Activated naive CD4-positive, alpha-beta T cell (primary cell): ENCODE measurements around the gene LAMC3.
"Not testable (repeated sequence)": the region's sequence is repeated elsewhere in the genome, so short reads cannot be mapped to it uniquely, and the experiment has no call there.

ENCODE experiments used
- DNase-seq, 4 experiments: peaks; one replicate each; lab custom pipeline; 2025; lab: John Stamatoyannopoulos, UW

LAMC3 gene

DNA sequence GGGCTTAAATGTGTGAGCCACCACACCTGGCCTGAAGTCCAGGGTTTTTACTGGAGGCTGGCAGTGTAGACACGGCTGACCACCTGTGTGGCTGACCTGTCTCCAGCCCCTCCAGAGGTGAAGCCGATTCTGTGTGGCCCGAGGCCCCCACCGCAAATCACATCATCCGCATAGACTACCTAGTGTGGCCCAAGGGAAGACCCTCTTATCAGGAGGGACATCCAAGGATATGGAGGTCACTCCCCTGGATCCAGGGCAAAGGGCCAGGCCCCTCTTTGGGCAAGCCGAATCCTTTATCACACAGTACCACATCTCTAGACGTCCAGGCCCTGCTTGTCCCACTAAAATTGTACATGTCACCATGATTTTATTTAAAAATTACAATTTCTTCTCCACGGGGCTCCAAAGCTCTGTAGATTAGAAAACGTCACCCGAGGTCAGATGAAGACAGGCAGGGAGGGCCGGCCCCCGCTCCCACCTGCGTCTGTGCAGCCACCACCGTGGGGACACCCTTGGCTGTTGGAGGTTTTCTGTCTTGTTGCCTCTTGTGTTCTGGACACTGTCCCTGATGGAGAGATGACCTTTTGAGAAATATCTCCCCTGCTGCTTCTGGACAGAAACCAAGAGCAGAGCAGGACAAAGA lies 20.1 kb downstream of the LAMC3 start:
- DNase-seq = no peak

DNA sequence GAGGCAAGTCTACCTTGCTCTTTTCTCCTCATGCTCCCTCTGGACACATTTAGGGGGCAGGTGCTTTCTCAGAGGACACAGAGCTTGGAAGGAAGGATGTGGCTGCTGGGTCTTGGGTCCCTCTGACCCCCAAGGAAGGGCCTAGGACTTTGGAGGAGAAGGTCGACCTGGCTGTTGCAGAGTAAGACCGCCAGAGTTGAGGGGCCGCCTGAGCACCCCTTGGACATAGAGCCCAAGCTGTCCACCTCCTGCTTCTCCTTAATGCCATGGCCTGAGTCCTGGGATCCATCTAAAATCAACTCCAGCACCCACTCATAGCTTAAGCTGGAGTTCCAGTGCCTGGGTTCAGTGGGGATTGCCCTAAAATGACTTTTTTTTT lies 20.6 kb downstream of the LAMC3 start:
- no peak for DNase-seq

DNA sequence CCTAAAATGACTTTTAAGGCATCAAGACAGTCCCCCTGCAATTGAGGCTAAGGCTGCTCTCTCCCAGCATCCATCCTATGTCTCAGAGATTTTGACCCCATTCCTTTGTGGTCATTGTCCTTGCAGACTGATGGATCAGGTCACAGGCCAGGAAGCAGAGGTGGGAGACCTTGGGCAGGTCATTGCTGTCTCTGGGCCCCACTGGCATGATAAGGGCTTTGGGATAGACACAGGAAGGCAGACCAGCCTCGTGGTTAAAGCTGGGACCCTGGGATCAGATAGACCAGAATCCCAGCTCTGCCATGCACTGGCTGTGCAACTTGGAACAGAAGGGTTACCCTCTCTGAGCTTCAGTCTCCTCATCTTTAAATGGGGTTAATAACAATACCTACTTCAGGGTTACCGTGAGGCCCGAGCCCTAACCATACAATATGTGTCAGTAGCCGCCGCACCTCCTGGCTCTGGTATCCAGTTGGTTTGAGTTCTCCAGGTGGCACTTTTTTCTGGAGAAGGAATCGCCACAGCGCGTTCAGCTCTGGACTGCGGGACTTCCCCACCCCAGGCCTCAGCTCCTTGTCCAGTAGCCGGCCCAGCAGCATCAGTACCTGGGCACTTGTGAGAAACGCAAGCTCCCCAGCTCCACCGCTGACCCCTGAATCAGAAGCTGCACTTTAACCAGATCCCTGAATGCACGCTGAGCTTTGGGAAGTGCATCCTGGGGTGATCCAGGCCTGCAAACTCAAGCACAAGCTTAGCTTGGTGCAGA lies 21.4 kb downstream of the LAMC3 start:
- DNase-seq = no peak

DNA sequence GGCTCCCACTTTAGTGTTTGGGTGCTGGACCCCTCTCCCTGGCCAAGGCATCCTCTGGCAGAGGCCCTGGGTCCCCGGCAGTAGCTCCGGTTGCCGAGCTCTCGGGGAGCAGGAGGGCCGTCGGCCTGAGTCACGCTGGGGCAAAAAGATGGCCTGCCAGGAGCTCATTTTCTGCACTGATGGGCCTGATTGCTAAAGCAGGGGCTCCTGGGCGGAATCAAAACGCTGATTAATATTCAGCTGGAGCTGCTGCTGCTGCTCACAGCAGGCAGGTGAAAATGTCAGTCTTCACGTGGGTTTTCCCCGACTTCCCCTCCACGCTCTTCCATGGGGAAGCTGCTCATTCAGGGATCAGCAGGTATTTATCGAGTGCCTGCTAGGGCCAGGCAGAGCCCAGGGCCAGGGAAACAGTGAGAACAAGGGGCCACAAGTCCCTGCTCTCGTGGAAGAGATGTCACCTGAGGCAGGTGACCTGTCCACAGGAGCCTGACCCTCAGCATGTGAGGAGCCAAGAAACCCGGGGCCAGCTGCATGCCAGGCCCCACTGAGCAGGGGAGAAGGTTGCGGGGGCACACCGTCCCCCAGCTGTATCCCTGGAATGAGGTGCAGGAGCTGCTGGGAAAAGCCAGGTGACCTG lies 22.1 kb downstream of the LAMC3 start:
- DNase-seq = no peak

DNA sequence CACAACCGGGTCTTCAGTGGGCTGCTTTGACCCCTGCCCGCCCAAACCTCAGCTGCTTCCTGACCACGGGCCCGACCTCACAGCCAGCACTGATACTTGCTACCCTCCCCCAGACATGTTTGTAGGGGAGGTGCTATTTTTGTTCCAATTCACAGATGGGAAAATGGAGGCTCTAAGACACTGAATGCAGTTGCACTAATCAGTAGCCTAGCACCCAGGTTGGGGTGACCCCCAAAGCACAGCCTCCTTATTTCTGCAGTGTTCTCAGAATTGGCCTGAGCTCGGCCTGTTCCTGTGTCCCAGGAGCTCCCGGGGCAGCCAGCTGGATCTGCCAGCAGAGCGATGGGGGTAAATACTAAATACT lies 22.6 kb downstream of the LAMC3 start:
- no peak for DNase-seq

DNA sequence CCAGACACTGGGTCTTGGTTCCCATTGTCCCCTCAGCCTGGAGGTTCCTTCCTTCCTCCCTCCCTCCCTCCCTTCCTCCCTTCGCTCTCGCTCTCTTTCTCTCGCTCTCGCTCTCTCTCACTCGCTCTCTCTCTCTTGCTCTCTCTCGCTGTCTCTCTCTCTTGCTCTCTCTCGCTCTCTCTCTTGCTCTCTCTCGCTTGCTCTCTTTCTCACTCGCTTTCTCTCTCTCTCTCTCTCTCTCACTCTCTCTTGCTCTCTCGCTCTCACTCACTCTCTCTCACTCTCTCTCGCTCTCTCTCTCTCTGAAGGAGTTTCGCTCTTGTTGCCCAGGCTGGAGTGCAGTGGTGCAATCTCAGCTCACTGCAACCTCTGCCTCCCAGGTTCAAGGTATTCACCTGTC lies 23.4 kb downstream of the LAMC3 start:
- DNase-seq = no peak

DNA sequence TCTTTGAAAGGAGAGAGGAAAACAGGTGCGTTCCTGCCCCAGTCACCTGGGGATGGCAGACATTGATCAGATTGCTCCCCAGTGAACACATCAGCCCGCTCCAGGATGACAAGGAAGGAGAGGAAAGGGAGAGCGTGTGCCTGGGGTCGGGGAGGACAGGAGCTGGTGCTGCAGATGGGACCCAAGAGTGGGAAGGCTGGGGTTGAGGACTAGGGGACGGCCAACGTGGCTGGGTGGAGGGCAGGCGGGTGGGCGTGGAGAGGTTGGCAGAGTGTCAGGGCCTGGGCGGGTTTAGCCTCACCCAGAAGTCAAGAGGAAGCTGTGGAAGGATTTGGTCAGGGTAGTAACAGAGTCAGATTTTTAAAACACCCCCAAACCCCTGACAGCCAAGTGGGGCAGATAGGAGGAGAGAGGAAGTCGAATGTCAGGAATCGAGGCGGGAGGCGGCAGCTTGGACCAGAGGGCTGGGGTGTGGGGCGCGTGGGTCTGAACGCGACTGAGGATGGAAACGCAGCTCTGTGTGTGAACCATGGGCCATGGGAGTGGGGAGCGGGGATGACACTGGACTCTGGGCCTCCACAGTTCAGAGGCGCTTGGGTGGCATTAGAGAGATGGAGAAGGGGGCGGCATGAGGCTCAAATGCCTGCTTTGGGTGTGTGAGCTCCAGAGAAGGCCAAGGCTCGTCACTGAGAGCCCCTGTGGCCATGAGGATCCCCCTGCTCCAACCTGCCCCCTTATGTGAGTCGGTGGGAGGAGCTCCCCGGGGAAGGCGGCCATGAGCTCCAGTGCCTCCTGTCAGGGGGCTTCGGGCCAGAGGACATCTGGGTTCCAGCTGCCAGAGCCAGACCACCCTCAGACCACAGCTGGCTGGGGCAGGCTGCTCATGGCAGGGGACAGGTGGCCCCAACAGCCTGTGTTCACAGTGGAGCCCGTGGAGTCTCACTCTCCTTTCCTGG lies 24.6 kb downstream of the LAMC3 start:
- no peak for DNase-seq

DNA sequence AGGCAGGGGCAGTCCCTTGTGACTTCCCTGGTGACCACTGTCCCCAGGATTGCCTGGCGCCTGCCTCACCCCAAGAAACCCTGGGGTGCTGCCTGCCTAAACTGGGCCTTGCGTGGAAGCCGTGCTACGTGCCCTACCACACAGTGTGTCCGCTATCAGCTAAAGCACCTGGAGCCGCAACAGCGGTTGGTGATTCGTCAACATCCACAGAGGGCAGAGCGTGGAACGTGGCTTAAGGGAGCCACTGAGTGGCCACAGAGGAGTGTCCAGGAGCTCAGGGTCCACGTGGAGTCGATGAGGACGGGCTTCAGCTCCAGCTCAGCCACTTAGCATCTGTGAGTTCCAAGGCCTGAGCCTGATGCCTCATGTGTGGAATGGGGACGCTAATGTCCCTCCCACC lies 25.3 kb downstream of the LAMC3 start:
- DNase-seq = no peak

DNA sequence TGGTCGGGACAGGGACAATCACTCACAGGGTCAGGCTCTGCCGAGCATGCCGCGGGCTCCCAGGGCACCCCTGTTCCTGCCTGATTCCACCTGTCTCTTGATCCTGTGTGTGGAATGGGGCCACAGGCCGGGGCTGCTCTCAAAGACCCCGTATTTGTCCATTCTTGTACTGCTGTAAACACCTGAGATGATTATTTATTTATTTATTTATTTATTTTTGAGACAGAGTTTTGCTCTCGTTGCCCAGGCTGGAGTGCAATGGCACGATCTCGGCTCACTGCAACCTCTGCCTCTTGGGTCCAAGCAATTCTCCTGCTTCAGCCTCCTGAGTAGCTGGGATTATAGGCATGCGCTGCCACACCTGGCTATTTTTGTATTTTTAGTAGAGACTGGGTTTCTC lies 25.8 kb downstream of the LAMC3 start:
- DNase-seq = not testable (repeated sequence)

DNA sequence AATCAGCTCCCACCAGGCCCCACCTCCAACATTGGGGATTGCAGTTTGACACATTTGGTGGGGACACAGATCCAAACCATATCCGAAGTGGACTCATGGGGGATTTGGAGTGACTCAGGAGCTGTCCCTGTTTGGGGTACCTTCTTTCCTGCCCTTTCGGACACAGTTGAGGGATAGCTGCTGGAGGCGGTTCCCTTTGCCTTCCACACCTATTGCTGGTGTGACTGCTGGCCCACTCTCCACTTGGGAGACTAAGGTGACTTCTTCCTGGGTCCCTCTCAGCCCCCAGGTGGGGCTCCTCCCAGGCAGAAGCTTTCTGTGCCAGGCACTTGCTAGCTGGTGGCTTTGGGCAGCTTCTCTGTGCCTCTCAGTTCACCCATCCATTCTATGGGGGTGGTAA lies 26.6 kb downstream of the LAMC3 start:
- no peak for DNase-seq

DNA sequence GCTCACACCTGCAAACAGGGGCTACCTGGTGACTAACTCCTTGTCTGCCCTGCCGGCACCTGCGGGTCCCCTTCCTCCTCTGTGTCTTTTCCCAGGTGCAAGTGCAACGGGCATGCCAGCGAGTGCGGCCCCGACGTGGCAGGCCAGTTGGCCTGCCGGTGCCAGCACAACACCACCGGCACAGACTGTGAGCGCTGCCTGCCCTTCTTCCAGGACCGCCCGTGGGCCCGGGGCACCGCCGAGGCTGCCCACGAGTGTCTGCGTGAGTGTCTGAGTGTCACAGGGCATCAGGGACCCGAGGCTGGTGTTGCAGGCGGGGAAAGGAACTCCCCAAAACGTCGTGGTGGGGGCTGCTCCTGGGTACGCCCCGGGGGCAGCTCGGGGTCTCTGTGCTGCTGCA lies 27.1 kb downstream of the LAMC3 start:
- DNase-seq = no peak

DNA sequence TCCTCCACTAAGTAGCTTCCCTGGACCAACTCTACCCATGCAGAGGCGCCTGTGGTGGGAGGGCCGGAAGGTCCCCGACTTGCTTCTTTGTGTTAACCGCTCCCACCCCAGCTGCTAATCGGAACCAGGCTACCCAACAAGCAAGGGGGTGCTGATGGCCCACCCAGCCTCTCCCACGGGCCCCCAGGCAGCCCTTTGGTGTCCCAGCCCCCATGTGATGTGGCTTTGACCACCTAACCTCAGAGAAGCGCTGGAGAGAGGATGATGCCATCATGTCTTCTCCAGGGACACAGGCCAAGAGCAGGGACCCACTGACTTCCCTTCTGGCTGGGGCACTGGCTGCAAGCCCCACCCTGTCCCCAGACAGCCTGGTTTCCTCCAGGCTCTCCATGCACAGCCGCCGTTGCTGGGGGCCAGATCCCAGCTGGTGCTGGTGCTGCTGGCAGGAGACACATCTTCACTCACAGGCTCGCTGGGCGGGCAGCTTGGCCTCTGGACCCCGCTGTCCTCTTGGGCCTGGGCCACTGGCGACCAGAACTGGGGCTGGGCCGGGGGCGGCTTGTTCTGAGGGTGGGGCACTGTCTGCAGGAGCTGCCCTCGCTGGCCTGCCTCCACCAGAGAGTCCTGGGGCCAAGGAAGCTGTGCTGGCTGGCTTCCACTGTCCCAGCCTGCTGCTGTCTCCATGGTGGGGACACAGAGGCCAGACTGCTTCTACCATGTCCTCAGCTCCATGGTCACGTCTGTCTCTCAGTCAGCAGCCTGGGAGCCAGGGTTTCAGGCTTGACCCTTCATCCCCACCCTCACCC lies 27.8 kb downstream of the LAMC3 start:
- no peak for DNase-seq

DNA sequence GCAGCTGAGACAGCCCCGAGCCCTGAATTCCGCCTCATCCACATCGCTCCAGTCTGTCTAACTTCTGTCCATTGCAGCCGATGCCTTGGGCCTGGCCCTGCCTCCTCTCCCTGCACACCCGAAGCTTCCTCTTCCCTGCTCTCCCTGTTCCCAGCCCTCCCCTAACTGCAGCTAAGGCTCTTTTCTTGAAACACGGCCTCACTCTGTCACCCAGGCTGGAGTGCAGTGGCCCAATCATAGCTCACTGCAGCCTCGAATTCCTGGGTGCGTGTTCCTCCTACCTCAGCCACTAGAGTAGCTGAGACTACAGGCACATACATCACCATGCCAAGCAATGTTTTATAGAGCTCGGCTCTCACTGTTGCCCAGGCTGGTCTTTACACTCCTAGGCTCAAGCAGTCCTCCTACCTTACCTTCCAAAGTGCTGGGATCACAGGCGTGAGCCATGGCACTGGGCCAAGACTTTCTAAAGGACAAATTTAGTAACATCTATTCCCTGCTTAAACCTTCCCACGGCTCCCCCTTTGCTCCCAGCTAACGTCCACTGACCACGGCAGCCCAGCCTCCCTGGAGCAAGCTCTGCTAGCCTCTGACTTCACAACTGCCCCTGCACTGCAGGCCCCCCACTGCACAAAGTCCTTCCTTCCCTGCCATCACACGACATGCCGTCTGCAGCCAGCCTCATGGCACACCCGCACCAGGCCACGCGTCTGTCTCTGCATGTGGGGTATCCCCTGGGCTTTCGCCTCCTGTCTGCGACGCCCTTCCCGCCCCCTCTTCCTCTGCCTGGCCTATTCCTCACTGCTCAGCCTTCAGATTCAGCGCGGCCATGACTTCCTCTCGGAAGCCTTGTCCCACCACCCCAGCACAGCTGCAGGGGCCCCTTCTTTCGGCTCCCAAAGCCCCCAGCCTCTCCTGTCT lies 28.6 kb downstream of the LAMC3 start:
- DNase-seq = no peak

DNA sequence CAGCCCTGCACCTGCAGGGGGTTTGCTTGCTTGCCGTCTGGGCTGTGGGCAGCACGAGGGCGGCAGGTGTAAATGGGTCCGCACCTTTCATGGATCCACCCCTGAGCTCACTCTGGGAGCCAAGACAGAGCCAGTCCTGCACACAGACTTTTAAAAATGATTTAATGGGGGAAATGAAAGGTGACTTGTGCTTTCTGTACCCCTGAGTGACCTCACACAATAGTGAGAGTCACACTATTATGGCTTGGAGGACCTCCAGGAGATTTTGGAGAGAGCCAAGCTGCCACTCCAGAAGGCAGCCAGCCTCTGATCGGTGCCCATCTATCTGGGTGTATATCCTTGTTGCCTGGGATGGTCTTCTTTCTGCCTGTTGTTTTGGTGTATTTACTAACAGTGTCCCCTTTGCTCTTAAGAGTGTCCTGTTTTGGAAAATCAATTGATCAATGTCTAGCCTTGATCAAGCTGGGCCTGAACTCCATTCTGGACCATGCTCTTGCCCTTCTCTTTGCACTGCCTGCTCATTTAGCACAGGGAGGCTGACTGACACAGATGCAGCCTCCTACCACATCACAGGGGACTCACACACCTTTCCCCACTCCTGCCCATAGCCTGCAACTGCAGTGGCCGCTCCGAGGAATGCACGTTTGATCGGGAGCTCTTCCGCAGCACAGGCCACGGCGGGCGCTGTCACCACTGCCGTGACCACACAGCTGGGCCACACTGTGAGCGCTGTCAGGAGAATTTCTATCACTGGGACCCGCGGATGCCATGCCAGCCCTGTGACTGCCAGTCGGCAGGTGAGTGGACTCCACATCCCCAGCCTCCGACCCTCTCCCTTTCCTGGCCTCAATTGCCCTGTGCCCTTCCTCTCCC lies 29.5 kb downstream of the LAMC3 start:
- no peak for DNase-seq

DNA sequence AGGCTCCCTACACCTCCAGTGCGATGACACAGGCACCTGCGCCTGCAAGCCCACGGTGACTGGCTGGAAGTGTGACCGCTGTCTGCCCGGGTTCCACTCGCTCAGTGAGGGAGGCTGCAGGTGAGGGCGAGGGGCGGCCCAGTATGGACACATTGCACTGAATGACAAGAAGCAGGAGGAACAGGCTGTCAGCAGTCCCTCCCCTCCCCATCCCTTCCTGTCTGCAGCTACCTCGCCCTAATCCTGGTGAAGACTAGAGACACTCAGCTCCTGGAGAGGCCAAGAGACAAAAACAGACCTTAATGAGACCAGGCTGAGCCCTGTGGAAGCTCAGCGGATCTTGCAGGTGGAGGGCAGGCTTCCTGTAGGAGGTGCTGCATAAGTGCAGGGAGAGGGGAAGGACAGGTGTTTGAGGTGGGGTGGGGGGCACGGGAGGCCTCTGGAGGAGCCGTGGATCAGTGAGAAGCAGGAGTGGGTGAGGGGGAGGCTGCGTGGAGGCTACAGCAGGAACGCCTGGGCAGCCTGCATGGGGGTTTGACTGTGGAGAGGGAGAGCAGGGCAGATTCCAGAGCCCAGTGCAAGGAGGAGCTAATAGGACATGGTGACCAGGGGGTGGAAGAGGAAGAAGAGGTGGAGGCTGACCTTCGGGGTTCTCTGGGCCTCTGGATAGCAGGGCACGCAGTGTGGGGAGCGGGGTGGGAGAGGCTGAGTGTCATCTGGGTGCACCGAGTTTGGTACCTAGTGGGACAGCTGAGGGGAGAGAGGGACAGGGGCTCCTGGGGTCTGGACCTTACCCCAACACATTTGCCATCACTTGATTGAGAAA lies 30.4 kb downstream of the LAMC3 start:
- no peak for DNase-seq

DNA sequence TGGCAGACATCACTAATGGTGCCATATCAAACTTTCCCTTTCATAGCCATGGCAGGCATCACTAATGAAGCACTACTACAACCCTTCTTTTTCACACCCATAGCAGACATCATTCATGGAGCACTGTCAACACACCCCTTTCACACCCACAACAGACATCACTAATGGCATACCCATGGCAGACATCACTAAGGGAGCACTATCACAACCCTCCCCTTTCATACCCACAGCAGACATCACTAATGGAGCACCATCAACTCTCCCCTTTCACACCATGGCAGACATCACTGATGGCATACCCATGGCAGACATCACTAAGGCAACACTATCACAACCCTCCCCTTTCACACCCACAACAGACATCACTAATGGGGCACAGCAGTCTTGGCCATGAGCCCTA lies 33.7 kb downstream of the LAMC3 start:
- DNase-seq = no peak

DNA sequence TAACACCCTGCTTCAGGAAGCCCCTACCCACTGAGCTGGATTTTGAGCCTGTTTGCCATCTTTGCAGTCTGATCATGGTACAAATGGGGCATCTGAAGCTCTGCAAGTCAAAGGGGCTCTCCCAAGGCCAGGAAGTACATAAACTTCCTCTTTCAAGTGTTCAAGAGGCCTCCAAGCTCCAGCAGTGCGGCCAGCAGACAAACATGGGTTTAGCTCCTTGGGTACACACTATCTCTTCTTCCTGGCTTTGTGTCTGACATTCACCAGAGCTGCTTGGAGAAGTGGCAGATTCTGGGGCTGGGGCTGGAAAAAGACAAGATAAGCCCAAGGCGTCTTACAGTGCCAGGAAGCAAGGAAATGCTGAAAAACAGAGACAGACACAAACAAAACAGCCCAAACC lies 34.1 kb downstream of the LAMC3 start:
- DNase-seq = no peak

DNA sequence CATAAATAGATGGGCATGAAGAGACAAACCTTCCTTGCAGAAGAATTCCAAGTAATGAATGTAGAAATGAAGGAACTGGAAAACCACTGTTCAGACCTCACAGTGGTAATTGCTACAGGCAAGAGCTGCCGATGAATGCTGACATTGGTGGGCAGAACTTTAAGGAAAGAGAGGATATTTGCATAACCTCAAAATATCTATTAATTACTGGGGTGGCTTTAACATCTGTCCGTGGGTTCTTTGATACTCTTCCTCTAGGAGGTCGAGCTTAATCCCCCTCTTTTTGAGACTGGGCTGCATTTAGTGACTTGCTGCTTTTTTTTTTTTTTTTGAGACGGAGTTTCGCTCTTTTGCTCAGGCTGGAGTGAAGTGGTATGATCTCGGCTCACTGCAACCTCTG lies 34.7 kb downstream of the LAMC3 start:
- DNase-seq = no peak
